ENCODE data around the gene C19orf12.

DNA sequence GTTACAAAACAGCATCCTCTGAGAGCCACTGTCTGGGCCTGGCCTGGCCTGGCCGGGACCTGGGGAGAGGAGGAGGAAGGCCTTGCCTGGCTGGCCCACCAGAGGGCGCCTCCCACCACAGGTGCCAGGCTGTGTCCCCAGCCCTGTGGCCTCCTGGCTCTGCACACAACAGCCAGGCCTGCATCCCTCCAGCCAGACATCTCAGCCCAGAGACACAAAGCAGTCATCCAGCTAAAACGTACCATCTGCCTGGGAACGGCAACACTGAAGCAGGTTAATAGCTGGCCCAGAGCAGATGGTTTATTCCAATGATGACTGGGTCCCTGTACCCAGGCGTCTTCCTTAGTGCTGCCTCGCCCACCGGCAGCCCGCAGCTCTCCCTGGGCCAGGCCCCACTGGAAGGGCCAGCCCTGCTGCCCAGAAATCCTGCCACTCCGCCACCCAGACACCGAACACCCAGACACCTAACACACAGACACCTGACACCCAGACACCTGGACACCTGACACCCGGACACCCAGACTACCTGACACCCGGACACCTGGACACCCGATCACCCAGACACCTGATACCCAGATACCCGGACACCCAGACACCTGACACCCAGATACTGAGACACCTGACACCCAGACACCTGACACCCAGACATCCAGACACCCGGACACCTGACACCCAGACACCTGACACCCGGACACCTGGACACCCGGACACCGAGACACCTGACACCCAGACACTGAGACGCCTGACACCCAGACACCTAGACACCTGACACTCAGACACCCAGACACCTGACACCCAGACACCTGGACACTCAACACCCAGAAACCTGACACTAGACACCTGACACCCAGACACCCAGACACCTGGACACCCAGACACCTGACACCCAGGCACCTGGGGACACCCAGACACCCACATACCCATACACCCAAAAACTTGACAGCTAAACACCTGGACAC lies 20.1 kb downstream of the C19orf12 start:
- TF ChIP-seq, protein P1, sequence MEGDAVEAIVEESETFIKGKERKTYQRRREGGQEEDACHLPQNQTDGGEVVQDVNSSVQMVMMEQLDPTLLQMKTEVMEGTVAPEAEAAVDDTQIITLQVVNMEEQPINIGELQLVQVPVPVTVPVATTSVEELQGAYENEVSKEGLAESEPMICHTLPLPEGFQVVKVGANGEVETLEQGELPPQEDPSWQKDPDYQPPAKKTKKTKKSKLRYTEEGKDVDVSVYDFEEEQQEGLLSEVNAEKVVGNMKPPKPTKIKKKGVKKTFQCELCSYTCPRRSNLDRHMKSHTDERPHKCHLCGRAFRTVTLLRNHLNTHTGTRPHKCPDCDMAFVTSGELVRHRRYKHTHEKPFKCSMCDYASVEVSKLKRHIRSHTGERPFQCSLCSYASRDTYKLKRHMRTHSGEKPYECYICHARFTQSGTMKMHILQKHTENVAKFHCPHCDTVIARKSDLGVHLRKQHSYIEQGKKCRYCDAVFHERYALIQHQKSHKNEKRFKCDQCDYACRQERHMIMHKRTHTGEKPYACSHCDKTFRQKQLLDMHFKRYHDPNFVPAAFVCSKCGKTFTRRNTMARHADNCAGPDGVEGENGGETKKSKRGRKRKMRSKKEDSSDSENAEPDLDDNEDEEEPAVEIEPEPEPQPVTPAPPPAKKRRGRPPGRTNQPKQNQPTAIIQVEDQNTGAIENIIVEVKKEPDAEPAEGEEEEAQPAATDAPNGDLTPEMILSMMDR (IDR thresholded peaks at IDR 0.05): peak; percentile 87
- TF ChIP-seq ZFX (IDR thresholded peaks at IDR 0.05; ENCODE audit: borderline replicate concordance): no peak

Measured in 22Rv1 (cell line).